Lower lobe of right lung (tissue), 2 donors: ENCODE measurements around the gene ADAMTS17. TPM values are rescaled to one million over a fixed set of nuclear protein-coding genes. Genes with fewer than 3 reads are reported as not detected.

Experiments used
- ATAC-seq, 2 donors: fragments of 200-7000 bp; cut with Tn5 transposase; one replicate each; pipeline ENCODE4 v1.9.1; 2020 to 2022; ENCODE audit warnings: mild to moderate bottlenecking in 2 of 2, moderate library complexity in 2 of 2
- DNase-seq: peaks from one replicate; pipeline ENCODE4 v3.0.0-alpha.2; 2020
- H3K27ac ChIP-seq: fragments of 200-600 bp; one replicate; pipeline ENCODE4 v1.8.0; 2022
- H3K27me3 ChIP-seq: fragments of 200-600 bp; one replicate; pipeline ENCODE4 v1.8.0; 2022; ENCODE audit warnings: low read depth
- H3K36me3 ChIP-seq: fragments of 200-600 bp; one replicate; pipeline ENCODE4 v1.8.0; 2022; ENCODE audit warnings: mild to moderate bottlenecking
- H3K4me1 ChIP-seq: fragments of 200-600 bp; one replicate; pipeline ENCODE4 v1.8.0; 2022
- H3K4me3 ChIP-seq: fragments of 200-600 bp; one replicate; pipeline ENCODE4 v1.8.0; 2022; ENCODE audit warnings: mild to moderate bottlenecking
- H3K9me3 ChIP-seq: fragments of 200-600 bp; one replicate; pipeline ENCODE4 v1.8.0; 2022
- intact Hi-C: fragments of 100-400 bp; cut with DNase I; formaldehyde crosslinking; loops from one replicate; pipeline ENCODE4 v1.11.0; 2022
- total RNA-seq: library from RNA; stranded (reverse); fragmentation: NEBNext Ultra II Directional; extraction: Animal tissue kit (Norgen Biotek cat#: 25700); gene quantifications from one replicate; pipeline ENCODE4 v1.2.1, GENCODE V29; 2021
- TF ChIP-seq, protein P1 (sequence below): fragments of 200-600 bp; IDR thresholded peaks from one replicate; pipeline ENCODE4 v1.8.0; 2022; ENCODE audit warnings: antibody characterized with exemption, mild to moderate bottlenecking
- donor health status: DM: no; HTN: yes; CAD: no; lungs with severe emphysema.

The ADAMTS17 gene
- total RNA-seq, 1 donor from 2014 or later = 3.0 TPM

DNA sequence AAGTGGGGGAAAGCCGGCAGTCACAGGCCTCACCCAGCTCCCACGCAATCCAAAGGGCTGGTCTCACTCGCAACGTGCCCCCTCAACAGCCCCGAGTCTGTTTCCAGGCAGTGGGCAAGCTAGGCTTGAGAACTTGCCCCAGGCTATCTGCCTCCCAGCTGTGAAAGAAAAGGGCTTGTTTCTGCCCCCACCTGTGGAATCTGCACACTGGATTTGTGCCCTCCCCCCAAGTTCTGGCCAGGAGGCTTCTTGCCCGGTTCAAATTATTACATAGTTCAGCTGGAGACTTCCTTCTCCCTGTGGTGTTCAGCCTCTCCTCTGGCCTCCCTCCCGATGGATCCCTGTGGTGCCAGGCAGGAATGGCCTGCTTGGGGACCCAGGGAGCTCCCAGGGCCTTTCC is 324.6 kb downstream of the ADAMTS17 start:
- DNase-seq (no peak), ATAC-seq (no peak)
- TF ChIP-seq, protein P1, sequence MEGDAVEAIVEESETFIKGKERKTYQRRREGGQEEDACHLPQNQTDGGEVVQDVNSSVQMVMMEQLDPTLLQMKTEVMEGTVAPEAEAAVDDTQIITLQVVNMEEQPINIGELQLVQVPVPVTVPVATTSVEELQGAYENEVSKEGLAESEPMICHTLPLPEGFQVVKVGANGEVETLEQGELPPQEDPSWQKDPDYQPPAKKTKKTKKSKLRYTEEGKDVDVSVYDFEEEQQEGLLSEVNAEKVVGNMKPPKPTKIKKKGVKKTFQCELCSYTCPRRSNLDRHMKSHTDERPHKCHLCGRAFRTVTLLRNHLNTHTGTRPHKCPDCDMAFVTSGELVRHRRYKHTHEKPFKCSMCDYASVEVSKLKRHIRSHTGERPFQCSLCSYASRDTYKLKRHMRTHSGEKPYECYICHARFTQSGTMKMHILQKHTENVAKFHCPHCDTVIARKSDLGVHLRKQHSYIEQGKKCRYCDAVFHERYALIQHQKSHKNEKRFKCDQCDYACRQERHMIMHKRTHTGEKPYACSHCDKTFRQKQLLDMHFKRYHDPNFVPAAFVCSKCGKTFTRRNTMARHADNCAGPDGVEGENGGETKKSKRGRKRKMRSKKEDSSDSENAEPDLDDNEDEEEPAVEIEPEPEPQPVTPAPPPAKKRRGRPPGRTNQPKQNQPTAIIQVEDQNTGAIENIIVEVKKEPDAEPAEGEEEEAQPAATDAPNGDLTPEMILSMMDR = no peak
- Histone ChIP-seq H3K27me3 (no peaks in the 10 kb centered on the region), H3K4me1 (no peaks in the 10 kb centered on the region), H3K36me3 (no peaks in the 10 kb centered on the region), H3K27ac (no peak overlapping the region), H3K4me3 (no peak overlapping the region), H3K9me3 (no peaks in the 10 kb centered on the region)
- intact Hi-C loops = no loop called here

DNA sequence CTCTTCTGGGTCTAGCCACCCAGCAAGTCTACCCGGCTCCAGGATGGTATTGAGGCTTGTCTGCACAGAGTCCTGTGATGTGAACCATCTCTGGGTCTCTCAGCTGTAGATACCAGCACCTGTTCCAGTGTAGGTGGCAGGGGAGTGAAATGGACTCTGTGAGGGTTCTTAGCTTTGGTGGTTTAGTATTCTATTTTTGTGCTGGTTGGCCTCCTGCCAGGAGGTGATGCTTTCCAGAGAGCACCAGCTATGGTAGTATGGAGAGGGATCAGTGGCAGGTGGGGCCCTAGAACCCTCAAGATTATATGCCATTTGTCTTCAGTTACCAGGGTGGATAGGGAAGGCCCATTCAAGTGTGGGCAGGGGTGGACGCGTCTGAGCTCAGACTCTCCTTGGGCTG is 325.1 kb downstream of the ADAMTS17 start:
- ATAC-seq (no peak), DNase-seq (no peak)
- intact Hi-C loops = no loop called here

DNA sequence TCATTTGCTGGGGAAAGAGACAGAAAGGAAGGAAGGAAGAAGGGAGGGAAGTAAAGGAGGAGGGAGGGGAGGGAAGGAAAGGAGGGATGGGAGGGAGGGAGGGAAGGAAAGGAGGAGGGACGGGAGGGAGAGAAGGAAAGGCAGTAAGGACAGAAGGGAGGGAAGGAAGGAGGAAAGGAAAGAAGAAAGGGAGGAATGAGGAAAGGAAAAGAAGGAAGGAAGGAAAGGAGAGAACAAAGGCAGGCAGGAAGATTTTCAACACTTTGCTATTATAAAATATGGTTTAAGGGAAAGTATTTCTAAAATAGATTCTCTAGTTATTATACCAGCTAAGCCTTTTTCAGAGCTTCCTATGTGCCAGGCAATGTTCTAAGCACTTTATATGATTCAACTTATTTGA is 330.5 kb downstream of the ADAMTS17 start:
- Histone ChIP-seq H3K27ac (no peak overlapping the region), H3K27me3 (no peaks in the 10 kb centered on the region), H3K9me3 (no peaks in the 10 kb centered on the region), H3K36me3 (no peaks in the 10 kb centered on the region), H3K4me1 (no peaks in the 10 kb centered on the region), H3K4me3 (no peak overlapping the region)
- TF ChIP-seq, protein P1 = no peak
- intact Hi-C loops = no loop called here
- ATAC-seq (no peak), DNase-seq (no peak)

More for the DNA sequence above, 325.1 kb downstream of the ADAMTS17 start:
- Histone ChIP-seq H3K36me3 (no peaks in the 10 kb centered on the region), H3K27ac (no peak overlapping the region), H3K4me1 (no peaks in the 10 kb centered on the region), H3K27me3 (no peaks in the 10 kb centered on the region), H3K4me3 (no peak overlapping the region), H3K9me3 (no peaks in the 10 kb centered on the region)
- TF ChIP-seq, protein P1 = no peak

DNA sequence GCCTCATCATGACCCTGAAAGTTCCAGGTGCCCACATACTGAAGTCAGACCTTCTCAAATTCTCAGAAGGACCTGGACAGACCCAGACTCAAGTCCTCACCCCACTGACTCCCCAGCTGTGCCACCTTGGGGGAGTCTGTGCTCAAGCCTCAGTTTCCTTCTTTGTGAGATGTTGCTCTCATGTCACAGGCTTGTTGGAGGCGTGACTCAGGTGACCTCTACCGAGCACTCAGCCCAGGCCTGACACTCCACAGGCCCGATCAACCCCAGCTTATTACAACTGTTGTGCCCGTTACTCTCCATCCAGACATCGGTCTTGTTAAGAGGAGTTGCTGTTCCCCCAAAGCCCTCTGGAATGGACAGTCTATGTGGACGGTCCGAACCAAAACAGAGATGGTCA is 332.4 kb downstream of the ADAMTS17 start:
- H3K27me3 ChIP-seq = no peaks in the 10 kb centered on the region
- TF ChIP-seq, protein P1 = no peak
- no peak for ATAC-seq
- no peak overlapping the region for H3K4me3 ChIP-seq
- H3K4me1 ChIP-seq = no peaks in the 10 kb centered on the region
- intact Hi-C loops = no loop called here
- H3K9me3 ChIP-seq = no peaks in the 10 kb centered on the region
- H3K27ac ChIP-seq = no peak overlapping the region
- no peaks in the 10 kb centered on the region for H3K36me3 ChIP-seq
- DNase-seq = no peak

DNA sequence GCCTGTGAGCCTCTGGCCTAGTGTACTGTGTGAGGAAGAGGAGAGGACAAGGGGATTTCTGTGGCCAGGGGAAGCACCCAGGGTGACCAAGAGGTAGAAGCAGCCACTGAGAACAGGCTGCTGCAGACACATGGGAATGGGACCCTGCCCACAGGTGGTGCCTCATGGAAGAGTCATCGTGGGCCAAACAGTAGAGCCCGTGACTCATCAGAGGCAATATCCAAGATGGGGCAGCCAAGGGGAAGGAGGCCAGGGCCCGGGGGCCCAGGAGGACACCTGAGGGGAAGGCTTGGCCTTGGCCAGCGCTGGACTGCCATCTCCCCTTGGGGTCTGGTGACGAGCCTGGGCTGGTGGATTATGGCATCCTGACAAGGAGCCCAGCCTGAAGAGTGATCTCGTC is 333.5 kb downstream of the ADAMTS17 start:
- Histone ChIP-seq H3K27ac (no peak overlapping the region), H3K4me3 (no peak overlapping the region), H3K27me3 (no peaks in the 10 kb centered on the region), H3K36me3 (no peaks in the 10 kb centered on the region), H3K4me1 (no peaks in the 10 kb centered on the region), H3K9me3 (no peaks in the 10 kb centered on the region)
- DNase-seq (no peak), ATAC-seq (peak in 1 of 2 donors; percentile 25)
- TF ChIP-seq, protein P1 = no peak
- intact Hi-C loops = no loop called here

DNA sequence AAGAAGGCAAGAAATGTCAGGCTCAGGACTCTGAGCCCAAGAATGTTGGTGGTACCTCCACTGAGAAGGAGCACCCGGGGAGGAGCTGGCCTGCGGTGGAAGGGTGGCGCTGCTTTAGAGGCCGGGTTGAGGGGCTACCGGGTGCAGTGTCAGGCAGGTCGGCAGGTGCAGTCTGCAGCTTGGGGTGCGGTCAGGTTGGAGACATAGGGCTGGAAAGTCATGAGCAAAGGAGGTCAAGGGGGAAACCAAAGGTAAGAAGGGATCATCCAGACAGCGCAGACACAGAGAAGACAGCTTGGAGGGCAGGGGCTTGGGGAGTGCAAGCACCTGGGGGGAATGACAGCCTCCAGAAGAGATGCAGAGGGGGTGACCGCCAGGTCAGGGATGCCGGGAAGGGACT is 334.2 kb downstream of the ADAMTS17 start:
- Histone ChIP-seq H3K27me3 (no peaks in the 10 kb centered on the region), H3K36me3 (no peaks in the 10 kb centered on the region), H3K9me3 (no peaks in the 10 kb centered on the region), H3K4me3 (no peak overlapping the region), H3K4me1 (no peaks in the 10 kb centered on the region), H3K27ac (no peak overlapping the region)
- DNase-seq (no peak), ATAC-seq (no peak)
- intact Hi-C loops = no loop called here
- TF ChIP-seq, protein P1 = no peak
